Right ventricle myocardium superior (tissue), 1 donor: Measurements from ENCODE around the gene GALNT13. TPM values are rescaled to one million over a fixed set of nuclear protein-coding genes. Genes with fewer than 3 reads are reported as not detected.

Experiments used
- ATAC-seq: fragments of 200-7000 bp; cut with Tn5 transposase; one replicate; pipeline ENCODE4 v1.9.1; 2020; ENCODE audit warnings: mild to moderate bottlenecking; ENCODE audit not compliant: poor library complexity
- DNase-seq: peaks from one replicate; pipeline ENCODE4 v3.0.0-alpha.2; 2020
- intact Hi-C: fragments of 100-400 bp; cut with DNase I; formaldehyde crosslinking; loops from one replicate; pipeline ENCODE4 v1.11.2; 2022
- total RNA-seq: library from RNA; stranded (reverse); fragmentation: NEBNext Ultra II Directional; extraction: Animal tissue kit (Norgen Biotek cat#: 25700); gene quantifications from one replicate; pipeline ENCODE4 v1.2.1, GENCODE V29; 2021
- donor health status: DM: no; HTN: yes; CAD: no; lungs with severe emphysema.

The GALNT13 gene
- total RNA-seq, 1 donor from 2014 or later: not detected

GRCh38 chr2:154489266-154489858, 617.6 kb downstream of the GALNT13 start:
- DNase-seq (no peak), ATAC-seq (no peak)
- intact Hi-C loops: no loop called here

GRCh38 chr2:154490530-154490929, 618.8 kb downstream of the GALNT13 start:
- intact Hi-C loops: no loop called here
- ATAC-seq (no peak), DNase-seq (no peak)

GRCh38 chr2:154495455-154495868, 623.7 kb downstream of the GALNT13 start:
- intact Hi-C loops: no loop called here
- ATAC-seq: no peak

GRCh38 chr2:154497019-154497418, 625.3 kb downstream of the GALNT13 start:
- DNase-seq (no peak), ATAC-seq (peak; percentile 87)
- intact Hi-C loops: no loop called here

More at GRCh38 chr2:154495455-154495868, 623.7 kb downstream of the GALNT13 start:
- DNase-seq: no peak
